Adrenal gland (tissue), 5 donors: ENCODE data around the gene RNPEP.

ENCODE experiments used
- POLR2A ChIP-seq, 2 donors: fragments of 450-650 bp; IDR thresholded peaks; one replicate each; pipeline ENCODE4 v1.6.1; 2017; ENCODE audit warnings: antibody characterized with exemption in 2 of 2, mild to moderate bottlenecking in 2 of 2, moderate library complexity in 1 of 2
- TF ChIP-seq, protein P1 (sequence below), 6 experiments: fragments of 450-650 bp in 4 of 6; fragments of 200-600 bp in 2 of 6; sonication (generic) in 1 of 6; IDR thresholded peaks; 1 replicate in 5 of 6; 2 replicates in 1 of 6; pipeline versions ENCODE4 v1.5.1 to v1.8.0; 2016 to 2021; ENCODE audit warnings: antibody characterized with exemption in 6 of 6, mild to moderate bottlenecking in 2 of 6, moderate library complexity in 1 of 6
- donor health status: DM: no; HTN: no; CAD: no.

- TF ChIP-seq, protein P1, sequence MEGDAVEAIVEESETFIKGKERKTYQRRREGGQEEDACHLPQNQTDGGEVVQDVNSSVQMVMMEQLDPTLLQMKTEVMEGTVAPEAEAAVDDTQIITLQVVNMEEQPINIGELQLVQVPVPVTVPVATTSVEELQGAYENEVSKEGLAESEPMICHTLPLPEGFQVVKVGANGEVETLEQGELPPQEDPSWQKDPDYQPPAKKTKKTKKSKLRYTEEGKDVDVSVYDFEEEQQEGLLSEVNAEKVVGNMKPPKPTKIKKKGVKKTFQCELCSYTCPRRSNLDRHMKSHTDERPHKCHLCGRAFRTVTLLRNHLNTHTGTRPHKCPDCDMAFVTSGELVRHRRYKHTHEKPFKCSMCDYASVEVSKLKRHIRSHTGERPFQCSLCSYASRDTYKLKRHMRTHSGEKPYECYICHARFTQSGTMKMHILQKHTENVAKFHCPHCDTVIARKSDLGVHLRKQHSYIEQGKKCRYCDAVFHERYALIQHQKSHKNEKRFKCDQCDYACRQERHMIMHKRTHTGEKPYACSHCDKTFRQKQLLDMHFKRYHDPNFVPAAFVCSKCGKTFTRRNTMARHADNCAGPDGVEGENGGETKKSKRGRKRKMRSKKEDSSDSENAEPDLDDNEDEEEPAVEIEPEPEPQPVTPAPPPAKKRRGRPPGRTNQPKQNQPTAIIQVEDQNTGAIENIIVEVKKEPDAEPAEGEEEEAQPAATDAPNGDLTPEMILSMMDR (IDR thresholded peaks at IDR 0.05): no peak
- no peak for TF ChIP-seq POLR2A (IDR thresholded peaks at IDR 0.05)
Observed at GRCh38 chr1:201941420-201942128, 40.9 kb upstream of the RNPEP start.
